Activated naive CD4-positive, alpha-beta T cell treated with anti-CD3 and anti-CD28 coated beads for 36 hours (primary cell): ENCODE results near the gene CEP112. TPM values are rescaled to one million over a fixed set of nuclear protein-coding genes. Genes with fewer than 3 reads are reported as not detected.
A peak's percentile ranks its signal among the peaks of the same experiment; 100 is the strongest.
"Not testable (repeated sequence)": the region's sequence is repeated elsewhere in the genome, so short reads cannot be mapped to it uniquely, and the experiment has no call there.

Experiments
- CTCF ChIA-PET: fragments of 350-600 bp; sonication (Branson Sonifier 250); formaldehyde crosslinking; loops from one replicate; lab custom pipeline; 2021; ENCODE audit warnings: antibody characterized with exemption; lab: Charles Lee
- DNase-seq: peaks from one replicate; pipeline ENCODE4 v3.0.0-alpha.2; 2020
- H3K27ac Mint-ChIP-seq: one replicate; pipeline ENCODE4 v1.8.0; 2021; ENCODE audit warnings: mild to moderate bottlenecking, mixed read lengths
- H3K27me3 Mint-ChIP-seq: one replicate; pipeline ENCODE4 v1.8.0; 2021; ENCODE audit warnings: low read depth, mixed read lengths
- H3K36me3 Mint-ChIP-seq: one replicate; pipeline ENCODE4 v1.8.0; 2021; ENCODE audit warnings: low read depth, mixed read lengths
- H3K4me1 Mint-ChIP-seq: one replicate; pipeline ENCODE4 v1.8.0; 2021; ENCODE audit warnings: low read depth, mixed read lengths
- H3K4me3 Mint-ChIP-seq: one replicate; pipeline ENCODE4 v1.8.0; 2021; ENCODE audit warnings: mild to moderate bottlenecking, moderate library complexity, mixed read lengths
- H3K9me3 Mint-ChIP-seq: one replicate; pipeline ENCODE4 v1.8.0; 2021; ENCODE audit warnings: mixed read lengths
- intact Hi-C: fragments of 100-400 bp; cut with micrococcal nuclease; formaldehyde crosslinking; loops from one replicate; pipeline ENCODE4 v1.15.1; 2023
- total RNA-seq, 2 experiments: library from RNA; stranded (reverse); gene quantifications; one replicate each; pipeline ENCODE4 v1.2.3, GENCODE V29; 2021

Gene CEP112
- total RNA-seq, 2 experiments from 2014 or later: 0.49 to 0.95 TPM

- H3K4me1 Mint-ChIP-seq: peaks cover 18% of the 10 kb centered on the region
- CTCF ChIA-PET: no interaction called here
- peaks cover 10% of the 10 kb centered on the region for H3K27me3 Mint-ChIP-seq
- H3K4me3 Mint-ChIP-seq: no peak overlapping the region
- peaks cover 7% of the 10 kb centered on the region for H3K36me3 Mint-ChIP-seq
- peaks cover 14% of the 10 kb centered on the region for H3K9me3 Mint-ChIP-seq
- intact Hi-C loops: no loop called here
- H3K27ac Mint-ChIP-seq: no peak overlapping the region
- DNase-seq: no peak
Observed at GRCh38 chr17:65813306-65813705, 378.6 kb downstream of the CEP112 start.

GRCh38 chr17:65811043-65811442, 380.9 kb downstream of the CEP112 start:
- peaks cover 8% of the 10 kb centered on the region for H3K36me3 Mint-ChIP-seq
- DNase-seq: no peak
- H3K4me1 Mint-ChIP-seq: peaks cover 23% of the 10 kb centered on the region
- CTCF ChIA-PET: no interaction called here
- peaks cover 10% of the 10 kb centered on the region for H3K27me3 Mint-ChIP-seq
- intact Hi-C loops: no loop called here
- no peak overlapping the region for H3K27ac Mint-ChIP-seq
- H3K4me3 Mint-ChIP-seq: no peak overlapping the region
- peaks cover 27% of the 10 kb centered on the region for H3K9me3 Mint-ChIP-seq

- Mint-ChIP-seq H3K36me3 (peaks cover 8% of the 10 kb centered on the region), H3K4me3 (no peak overlapping the region), H3K9me3 (peaks cover 27% of the 10 kb centered on the region), H3K4me1 (peaks cover 23% of the 10 kb centered on the region), H3K27ac (no peak overlapping the region), H3K27me3 (peaks cover 8% of the 10 kb centered on the region)
- intact Hi-C loops: no loop called here
- CTCF ChIA-PET: no interaction called here
- no peak for DNase-seq
Observed at GRCh38 chr17:65809366-65809765, 382.6 kb downstream of the CEP112 start.

- DNase-seq, intact Hi-C loops, H3K27me3 Mint-ChIP-seq, CTCF ChIA-PET, H3K27ac Mint-ChIP-seq, H3K36me3 Mint-ChIP-seq, H3K4me3 Mint-ChIP-seq: not testable (repeated sequence)
- H3K9me3 Mint-ChIP-seq: peaks cover 27% of the 10 kb centered on the region
- peaks cover 23% of the 10 kb centered on the region for H3K4me1 Mint-ChIP-seq
Observed at GRCh38 chr17:65808566-65808965, 383.4 kb downstream of the CEP112 start.

GRCh38 chr17:65807361-65807760, 384.6 kb downstream of the CEP112 start:
- H3K9me3 Mint-ChIP-seq: peaks cover 33% of the 10 kb centered on the region
- H3K27me3 Mint-ChIP-seq: no peaks in the 10 kb centered on the region
- CTCF ChIA-PET: no interaction called here
- H3K4me1 Mint-ChIP-seq: peaks cover 23% of the 10 kb centered on the region
- H3K36me3 Mint-ChIP-seq: peaks cover 8% of the 10 kb centered on the region
- no peak overlapping the region for H3K4me3 Mint-ChIP-seq
- intact Hi-C loops: no loop called here
- no peak overlapping the region for H3K27ac Mint-ChIP-seq
- DNase-seq: no peak

GRCh38 chr17:65801513-65801912, 390.4 kb downstream of the CEP112 start:
- Mint-ChIP-seq H3K27ac (no peak overlapping the region), H3K36me3 (peaks cover 1% of the 10 kb centered on the region), H3K4me3 (no peak overlapping the region), H3K4me1 (peaks cover 27% of the 10 kb centered on the region), H3K9me3 (peaks cover 21% of the 10 kb centered on the region), H3K27me3 (no peaks in the 10 kb centered on the region)
- CTCF ChIA-PET: no interaction called here
- DNase-seq: no peak
- intact Hi-C loops: loop anchor here (2.0 kb wide), 1 partner anchor 113 kb away; no protein-coding TSS in a partner anchor

- Mint-ChIP-seq H3K4me1 (peaks cover 26% of the 10 kb centered on the region), H3K27me3 (no peaks in the 10 kb centered on the region), H3K36me3 (peaks cover 1% of the 10 kb centered on the region), H3K9me3 (peaks cover 20% of the 10 kb centered on the region), H3K4me3 (no peak overlapping the region), H3K27ac (no peak overlapping the region)
- DNase-seq: no peak
- CTCF ChIA-PET: no interaction called here
- intact Hi-C loops: loop anchor here (2.0 kb wide), 1 partner anchor 114 kb away; no protein-coding TSS in a partner anchor
Observed at GRCh38 chr17:65800655-65801054, 391.3 kb downstream of the CEP112 start.

- Mint-ChIP-seq H3K36me3 (peaks cover 1% of the 10 kb centered on the region), H3K4me3 (no peak overlapping the region)
Observed at GRCh38 chr17:65799869-65800268, 392.1 kb downstream of the CEP112 start.

GRCh38 chr17:65799454-65799853, 392.5 kb downstream of the CEP112 start:
- intact Hi-C loops: loop anchor here (1.0 to 2.0 kb wide), 3 partner anchors 142 to 571 kb away; no protein-coding TSS in a partner anchor
- CTCF ChIA-PET: interaction anchor here (2.0 kb wide), 1 partner anchor 243 kb away, joined by 8 read pairs; no protein-coding TSS in a partner anchor
- Mint-ChIP-seq H3K27me3 (peaks cover under 1% of the 10 kb centered on the region), H3K9me3 (peaks cover 20% of the 10 kb centered on the region), H3K4me3 (no peak overlapping the region), H3K36me3 (peaks cover 1% of the 10 kb centered on the region), H3K4me1 (peaks cover 26% of the 10 kb centered on the region), H3K27ac (peak overlapping the region; percentile 66)
- DNase-seq: peak; percentile 26

More at GRCh38 chr17:65799869-65800268, 392.1 kb downstream of the CEP112 start:
- Mint-ChIP-seq H3K9me3 (peaks cover 20% of the 10 kb centered on the region), H3K4me1 (peaks cover 26% of the 10 kb centered on the region), H3K27ac (peak overlapping the region; percentile 66), H3K27me3 (no peaks in the 10 kb centered on the region)
- intact Hi-C loops: loop anchor here (1.0 to 2.0 kb wide), 4 partner anchors 115 to 571 kb away; no protein-coding TSS in a partner anchor
- CTCF ChIA-PET: no interaction called here
- no peak for DNase-seq

GRCh38 chr17:65797809-65798208, 394.1 kb downstream of the CEP112 start:
- H3K4me1 Mint-ChIP-seq: peaks cover 26% of the 10 kb centered on the region
- peak; percentile 53 for DNase-seq
- peaks cover 2% of the 10 kb centered on the region for H3K27me3 Mint-ChIP-seq
- intact Hi-C loops: loop anchor here (1.0 to 2.0 kb wide), 2 partner anchors 342 to 569 kb away; no protein-coding TSS in a partner anchor
- peaks cover 17% of the 10 kb centered on the region for H3K9me3 Mint-ChIP-seq
- no peak overlapping the region for H3K4me3 Mint-ChIP-seq
- CTCF ChIA-PET: interaction anchor here (0.6 to 2.0 kb wide), 8 partner anchors 11 to 566 kb away, joined by 3 to 8 read pairs (median 4); no protein-coding TSS in a partner anchor
- no peak overlapping the region for H3K27ac Mint-ChIP-seq
- H3K36me3 Mint-ChIP-seq: peaks cover 1% of the 10 kb centered on the region

GRCh38 chr17:65797101-65797500, 394.8 kb downstream of the CEP112 start:
- Mint-ChIP-seq H3K36me3 (no peaks in the 10 kb centered on the region), H3K27ac (no peak overlapping the region), H3K9me3 (peaks cover 11% of the 10 kb centered on the region), H3K4me1 (peaks cover 26% of the 10 kb centered on the region), H3K4me3 (no peak overlapping the region), H3K27me3 (peaks cover 2% of the 10 kb centered on the region)
- CTCF ChIA-PET: interaction anchor here (0.6 to 2.0 kb wide), 6 partner anchors 10 to 565 kb away, joined by 3 to 7 read pairs (median 4); no protein-coding TSS in a partner anchor
- no peak for DNase-seq
- intact Hi-C loops: no loop called here

- no peak overlapping the region for H3K4me3 Mint-ChIP-seq
- no peak for DNase-seq
- H3K27ac Mint-ChIP-seq: no peak overlapping the region
- peaks cover 12% of the 10 kb centered on the region for H3K4me1 Mint-ChIP-seq
- H3K36me3 Mint-ChIP-seq: no peaks in the 10 kb centered on the region
- intact Hi-C loops: loop anchor here (1.0 to 2.0 kb wide), 2 partner anchors 238 to 500 kb away; no protein-coding TSS in a partner anchor
- no peaks in the 10 kb centered on the region for H3K9me3 Mint-ChIP-seq
- peaks cover 2% of the 10 kb centered on the region for H3K27me3 Mint-ChIP-seq
- CTCF ChIA-PET: interaction anchor here (0.7 to 1.8 kb wide), 4 partner anchors 192 to 500 kb away, joined by 3 to 6 read pairs (median 4); no protein-coding TSS in a partner anchor
Observed at GRCh38 chr17:65794572-65794971, 397.4 kb downstream of the CEP112 start.

- Mint-ChIP-seq H3K9me3 (no peaks in the 10 kb centered on the region), H3K4me1 (no peaks in the 10 kb centered on the region), H3K4me3 (no peak overlapping the region), H3K27me3 (peaks cover 2% of the 10 kb centered on the region), H3K27ac (no peak overlapping the region), H3K36me3 (no peaks in the 10 kb centered on the region)
- no peak for DNase-seq
- CTCF ChIA-PET: interaction anchor here (1.1 to 1.7 kb wide), 3 partner anchors 10 to 68 kb away, joined by 3 to 4 read pairs (median 4); no protein-coding TSS in a partner anchor
- intact Hi-C loops: no loop called here
Observed at GRCh38 chr17:65790241-65790640, 401.7 kb downstream of the CEP112 start.
